CD4-positive, alpha-beta memory T cell (primary cell): ENCODE data around the gene GPC5. TPM values are rescaled to one million over a fixed set of nuclear protein-coding genes. Genes with fewer than 3 reads are reported as not detected.

Experiments used
- CTCF ChIA-PET: fragments of 350-600 bp; sonication (Branson Sonifier 250); formaldehyde crosslinking; loops from one replicate; lab custom pipeline; 2021; ENCODE audit warnings: inconsistent platforms; ENCODE audit not compliant: partially characterized antibody; lab: Charles Lee
- POLR2A ChIA-PET: fragments of 350-600 bp; sonication (Branson Sonifier 250); formaldehyde crosslinking; loops from one replicate; lab custom pipeline; 2021; ENCODE audit not compliant: partially characterized antibody; lab: Charles Lee
- DNase-seq, 5 donors: peaks; one replicate each; pipeline versions ENCODE4 v3.0.0 to v3.0.0-alpha.2; 2020 to 2022; ENCODE audit warnings: mixed read lengths in 1 of 5
- H3K27ac ChIP-seq: one replicate; pipeline ENCODE4 v1.7.0; 2013; ENCODE audit warnings: low read depth, low read length
- H3K27me3 ChIP-seq: 2 replicates; pipeline ENCODE4 v1.7.0; 2013; ENCODE audit warnings: mild to moderate bottlenecking, low read length, moderate library complexity; ENCODE audit not compliant: insufficient read depth
- H3K36me3 ChIP-seq: 2 replicates; pipeline ENCODE4 v1.7.0; 2013; ENCODE audit warnings: mild to moderate bottlenecking, low read length, moderate library complexity; ENCODE audit not compliant: insufficient read depth
- H3K4me1 ChIP-seq: 2 replicates; pipeline ENCODE4 v1.7.0; 2013; ENCODE audit warnings: mild to moderate bottlenecking, low read length, moderate library complexity; ENCODE audit not compliant: insufficient read depth
- H3K4me3 ChIP-seq, 2 donors: one replicate each; pipeline ENCODE4 v1.7.0; 2013; ENCODE audit warnings: low read length in 2 of 2, mild to moderate bottlenecking in 1 of 2
- H3K9me3 ChIP-seq, 2 donors: one replicate each; pipeline ENCODE4 v1.7.0; 2013; ENCODE audit warnings: low read length in 2 of 2, control low read depth in 1 of 2; ENCODE audit not compliant: control insufficient read depth in 1 of 2
- H3K27ac Mint-ChIP-seq, 7 donors: one replicate each; pipeline ENCODE4 v1.8.0; 2020 to 2021; ENCODE audit warnings: mixed read lengths in 7 of 7, mild to moderate bottlenecking in 6 of 7, inconsistent platforms in 3 of 7, moderate library complexity in 3 of 7
- H3K27me3 Mint-ChIP-seq, 2 donors: one replicate each; pipeline ENCODE4 v1.8.0; 2020 to 2021; ENCODE audit warnings: mixed read lengths in 2 of 2
- H3K36me3 Mint-ChIP-seq, 2 donors: one replicate each; pipeline ENCODE4 v1.8.0; 2020 to 2021; ENCODE audit warnings: mixed read lengths in 2 of 2, inconsistent platforms in 1 of 2, mild to moderate bottlenecking in 1 of 2
- H3K4me1 Mint-ChIP-seq, 4 donors: one replicate each; pipeline ENCODE4 v1.8.0; 2020 to 2021; ENCODE audit warnings: mixed read lengths in 4 of 4, mild to moderate bottlenecking in 1 of 4
- H3K4me3 Mint-ChIP-seq, 8 donors: one replicate each; pipeline ENCODE4 v1.8.0; 2020 to 2021; ENCODE audit warnings: mixed read lengths in 8 of 8, mild to moderate bottlenecking in 7 of 8, moderate library complexity in 6 of 8, inconsistent platforms in 3 of 8
- H3K9me3 Mint-ChIP-seq, 8 donors: one replicate each; pipeline ENCODE4 v1.8.0; 2020 to 2021; ENCODE audit warnings: mixed read lengths in 8 of 8, mild to moderate bottlenecking in 5 of 8, inconsistent platforms in 3 of 8, moderate library complexity in 1 of 8
- intact Hi-C: fragments of 100-400 bp; cut with micrococcal nuclease; formaldehyde crosslinking; loops from one replicate; pipeline ENCODE4 v1.15.1; 2023
- polyA plus RNA-seq, 2 donors: library from polyadenylated mRNA; unstranded; fragments of 300-500 nt; fragmentation: Illumina TruSeq; gene quantifications; one replicate each; pipeline ENCODE4 v1.2.3, GENCODE V29; 2021
- total RNA-seq, 2 experiments: library from RNA; stranded (reverse); gene quantifications; one replicate each; pipeline ENCODE4 v1.2.3, GENCODE V29; 2021

Gene GPC5
- total and polyA plus RNA-seq, 4 experiments from 2014 or later: 0.14 TPM; not detected in 3

GRCh38 chr13:92158346-92158745, 759.9 kb downstream of the GPC5 start:
- Histone ChIP-seq H3K4me1 (no peaks in the 10 kb centered on the region), H3K27ac (no peak overlapping the region), H3K36me3 (no peaks in the 10 kb centered on the region), H3K4me3 (no peak overlapping the region), H3K27me3 (no peaks in the 10 kb centered on the region), H3K9me3 (no peaks in the 10 kb centered on the region)
- no peak for DNase-seq
- Mint-ChIP-seq H3K4me3 (no peak overlapping the region), H3K9me3 (peaks cover 0 to 3% (median 0%) of the 10 kb centered on the region in 8 donors), H3K27me3 (no peaks in the 10 kb centered on the region), H3K27ac (no peak overlapping the region), H3K36me3 (no peaks in the 10 kb centered on the region), H3K4me1 (no peaks in the 10 kb centered on the region)
- ChIA-PET CTCF (no interaction called here), POLR2A (no interaction called here)
- intact Hi-C loops: no loop called here

- H3K36me3 ChIP-seq: no peaks in the 10 kb centered on the region
- Mint-ChIP-seq H3K4me3 (no peak overlapping the region), H3K27ac (no peak overlapping the region), H3K36me3 (no peaks in the 10 kb centered on the region), H3K9me3 (peaks cover 0 to 1% (median 0%) of the 10 kb centered on the region in 8 donors), H3K27me3 (no peaks in the 10 kb centered on the region), H3K4me1 (no peaks in the 10 kb centered on the region)
- no peak overlapping the region for H3K4me3 ChIP-seq
- POLR2A ChIA-PET: no interaction called here
- H3K27me3 ChIP-seq: no peaks in the 10 kb centered on the region
- no peak overlapping the region for H3K27ac ChIP-seq
- H3K4me1 ChIP-seq: no peaks in the 10 kb centered on the region
- CTCF ChIA-PET: no interaction called here
- no peaks in the 10 kb centered on the region for H3K9me3 ChIP-seq
- intact Hi-C loops: no loop called here
- DNase-seq: no peak
Observed at GRCh38 chr13:92164822-92165221, 766.4 kb downstream of the GPC5 start.

GRCh38 chr13:92172191-92172590, 773.8 kb downstream of the GPC5 start:
- Histone ChIP-seq H3K4me1 (no peaks in the 10 kb centered on the region), H3K4me3 (no peak overlapping the region), H3K27me3 (no peaks in the 10 kb centered on the region), H3K36me3 (no peaks in the 10 kb centered on the region), H3K9me3 (no peaks in the 10 kb centered on the region), H3K27ac (no peak overlapping the region)
- intact Hi-C loops: no loop called here
- POLR2A ChIA-PET: no interaction called here
- H3K27me3 Mint-ChIP-seq: no peaks in the 10 kb centered on the region
- no peak overlapping the region for H3K4me3 Mint-ChIP-seq
- H3K36me3 Mint-ChIP-seq: no peaks in the 10 kb centered on the region
- H3K9me3 Mint-ChIP-seq: peaks cover 0 to 2% (median 0%) of the 10 kb centered on the region in 8 donors
- no peaks in the 10 kb centered on the region for H3K4me1 Mint-ChIP-seq
- no peak overlapping the region for H3K27ac Mint-ChIP-seq
- CTCF ChIA-PET: no interaction called here
- DNase-seq: no peak

GRCh38 chr13:92173254-92173653, 774.8 kb downstream of the GPC5 start:
- no peak for DNase-seq
- Mint-ChIP-seq H3K27me3 (no peaks in the 10 kb centered on the region), H3K9me3 (peaks cover 0 to 2% (median 0%) of the 10 kb centered on the region in 8 donors), H3K36me3 (no peaks in the 10 kb centered on the region), H3K4me3 (no peak overlapping the region), H3K4me1 (no peaks in the 10 kb centered on the region), H3K27ac (no peak overlapping the region)
- no peaks in the 10 kb centered on the region for H3K9me3 ChIP-seq
- no peaks in the 10 kb centered on the region for H3K4me1 ChIP-seq
- no peak overlapping the region for H3K4me3 ChIP-seq
- intact Hi-C loops: no loop called here
- no peaks in the 10 kb centered on the region for H3K36me3 ChIP-seq
- no peaks in the 10 kb centered on the region for H3K27me3 ChIP-seq
- POLR2A ChIA-PET: no interaction called here
- CTCF ChIA-PET: no interaction called here
- H3K27ac ChIP-seq: no peak overlapping the region

GRCh38 chr13:92175330-92175729, 776.9 kb downstream of the GPC5 start:
- Histone ChIP-seq H3K27me3 (no peaks in the 10 kb centered on the region), H3K4me1 (no peaks in the 10 kb centered on the region), H3K36me3 (no peaks in the 10 kb centered on the region), H3K27ac (no peak overlapping the region), H3K9me3 (no peaks in the 10 kb centered on the region), H3K4me3 (no peak overlapping the region)
- no peak for DNase-seq
- Mint-ChIP-seq H3K4me1 (no peaks in the 10 kb centered on the region), H3K9me3 (peaks cover 0 to 2% (median 0%) of the 10 kb centered on the region in 8 donors), H3K27me3 (no peaks in the 10 kb centered on the region), H3K36me3 (no peaks in the 10 kb centered on the region), H3K27ac (no peak overlapping the region), H3K4me3 (no peak overlapping the region)
- ChIA-PET POLR2A (no interaction called here), CTCF (interaction anchor here (0.6 kb wide), 1 partner anchor 10 kb away, joined by 3 read pairs; no protein-coding TSS in a partner anchor)
- intact Hi-C loops: no loop called here

GRCh38 chr13:92177966-92178365, 779.5 kb downstream of the GPC5 start:
- no peak for DNase-seq
- Mint-ChIP-seq H3K4me3 (no peak overlapping the region), H3K27ac (no peak overlapping the region), H3K4me1 (no peaks in the 10 kb centered on the region), H3K27me3 (no peaks in the 10 kb centered on the region), H3K36me3 (no peaks in the 10 kb centered on the region), H3K9me3 (no peaks in the 10 kb centered on the region)
- intact Hi-C loops: no loop called here
- CTCF ChIA-PET: interaction anchor here (1.2 kb wide), 1 partner anchor 10 kb away, joined by 4 read pairs; no protein-coding TSS in a partner anchor
- no peaks in the 10 kb centered on the region for H3K36me3 ChIP-seq
- H3K27ac ChIP-seq: no peak overlapping the region
- no peaks in the 10 kb centered on the region for H3K4me1 ChIP-seq
- H3K27me3 ChIP-seq: no peaks in the 10 kb centered on the region
- H3K9me3 ChIP-seq: no peaks in the 10 kb centered on the region
- no peak overlapping the region for H3K4me3 ChIP-seq
- POLR2A ChIA-PET: no interaction called here

- no peaks in the 10 kb centered on the region for H3K4me1 Mint-ChIP-seq
- no peaks in the 10 kb centered on the region for H3K4me1 ChIP-seq
- no peaks in the 10 kb centered on the region for H3K9me3 ChIP-seq
- CTCF ChIA-PET: interaction anchor here (2.8 kb wide), 1 partner anchor 10 kb away, joined by 9 read pairs; no protein-coding TSS in a partner anchor
- H3K27me3 ChIP-seq: no peaks in the 10 kb centered on the region
- DNase-seq: no peak
- no peak overlapping the region for H3K27ac Mint-ChIP-seq
- H3K4me3 ChIP-seq: no peak overlapping the region
- POLR2A ChIA-PET: no interaction called here
- no peaks in the 10 kb centered on the region for H3K27me3 Mint-ChIP-seq
- H3K4me3 Mint-ChIP-seq: no peak overlapping the region
- intact Hi-C loops: no loop called here
- no peaks in the 10 kb centered on the region for H3K36me3 Mint-ChIP-seq
- H3K9me3 Mint-ChIP-seq: no peaks in the 10 kb centered on the region
- H3K27ac ChIP-seq: no peak overlapping the region
- no peaks in the 10 kb centered on the region for H3K36me3 ChIP-seq
Observed at GRCh38 chr13:92179223-92179622, 780.8 kb downstream of the GPC5 start.
